Astrocyte of the cerebellum (primary cell): ENCODE results near the gene NCLN.
"Not testable (repeated sequence)": the region's sequence is repeated elsewhere in the genome, so short reads cannot be mapped to it uniquely, and the experiment has no call there.

Source experiments
- DNase-seq: peaks from one replicate; pipeline ENCODE4 v3.0.0-alpha.2; 2011; ENCODE audit warnings: low read depth
- H3K4me3 ChIP-seq: 2 replicates; pipeline ENCODE4 v1.5.1; 2011; ENCODE audit warnings: mild to moderate bottlenecking, low read depth, low read length, moderate library complexity
- CTCF ChIP-seq: IDR thresholded peaks from 2 replicates; pipeline ENCODE4 v1.5.1; 2012; ENCODE audit warnings: low read length, low read depth, moderate library complexity, mild to moderate bottlenecking; ENCODE audit errors: missing control alignments
- in situ Hi-C: cut with HindIII; loops from 2 replicates; pipeline ENCODE4 v1.10.0; 2017; ENCODE audit warnings: low sequenced_read_pairs

Gene NCLN

GRCh38 chr19:3189702-3190469 lies 4.2 kb downstream of the NCLN start:
- no peak for DNase-seq
- no peak for TF ChIP-seq CTCF
- no peak overlapping the region for H3K4me3 ChIP-seq
- in situ Hi-C loops = no loop called here

- H3K4me3 ChIP-seq = no peak overlapping the region
- no peak for TF ChIP-seq CTCF
- no peak for DNase-seq
- in situ Hi-C loops = no loop called here
Observed at GRCh38 chr19:3190470-3190770, 4.7 kb downstream of the NCLN start.

GRCh38 chr19:3190921-3191805 lies 5.4 kb downstream of the NCLN start:
- no peak for TF ChIP-seq CTCF
- no peak for DNase-seq
- in situ Hi-C loops = no loop called here
- no peak overlapping the region for H3K4me3 ChIP-seq

GRCh38 chr19:3191806-3192104 lies 6.0 kb downstream of the NCLN start:
- H3K4me3 ChIP-seq, DNase-seq, in situ Hi-C loops: not testable (repeated sequence)

- H3K4me3 ChIP-seq = no peak overlapping the region
- no peak for DNase-seq
- in situ Hi-C loops = no loop called here
- no peak for TF ChIP-seq CTCF
Observed at GRCh38 chr19:3192228-3192635, 6.5 kb downstream of the NCLN start.

- DNase-seq = no peak
- no peak overlapping the region for H3K4me3 ChIP-seq
- in situ Hi-C loops = no loop called here
- TF ChIP-seq CTCF = no peak
Observed at GRCh38 chr19:3192684-3193083, 7.0 kb downstream of the NCLN start.
